ENCODE measurements around the gene SRPRA.

SRPRA gene

DNA sequence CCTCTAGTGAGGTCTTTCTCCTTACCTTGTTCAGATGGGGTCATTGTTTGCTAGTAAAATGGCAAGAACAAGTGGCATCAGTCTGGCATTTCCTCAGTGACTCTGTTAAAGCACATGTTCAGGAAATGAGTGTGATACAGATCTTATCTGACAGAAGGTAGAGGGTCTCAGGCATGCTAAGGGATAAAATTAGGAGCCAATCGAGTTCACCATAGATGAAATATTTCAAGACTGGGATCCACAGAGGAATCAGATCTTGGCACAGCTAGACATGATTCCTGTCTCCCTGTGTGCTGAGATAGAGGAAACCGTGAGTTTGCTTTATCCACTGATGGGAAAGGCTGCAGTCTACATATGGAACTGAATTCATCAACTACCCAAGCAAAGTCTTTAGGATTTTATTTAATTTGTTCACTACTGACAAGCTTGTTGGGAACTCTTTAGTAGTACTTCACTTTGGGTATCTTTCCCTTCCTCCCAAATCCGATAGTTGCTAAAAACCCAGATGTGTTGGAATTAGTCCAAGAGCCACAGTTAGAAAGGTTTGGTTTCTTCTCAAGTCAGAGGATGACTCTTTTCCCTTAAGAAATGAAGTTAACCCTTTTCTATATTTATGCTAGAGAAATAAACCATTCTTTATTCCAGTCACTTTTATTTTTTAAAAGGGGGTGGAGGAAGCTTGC is 38.7 kb downstream of the SRPRA start:
- DNase-seq (ENCODE audit: low read depth) = no peak

DNA sequence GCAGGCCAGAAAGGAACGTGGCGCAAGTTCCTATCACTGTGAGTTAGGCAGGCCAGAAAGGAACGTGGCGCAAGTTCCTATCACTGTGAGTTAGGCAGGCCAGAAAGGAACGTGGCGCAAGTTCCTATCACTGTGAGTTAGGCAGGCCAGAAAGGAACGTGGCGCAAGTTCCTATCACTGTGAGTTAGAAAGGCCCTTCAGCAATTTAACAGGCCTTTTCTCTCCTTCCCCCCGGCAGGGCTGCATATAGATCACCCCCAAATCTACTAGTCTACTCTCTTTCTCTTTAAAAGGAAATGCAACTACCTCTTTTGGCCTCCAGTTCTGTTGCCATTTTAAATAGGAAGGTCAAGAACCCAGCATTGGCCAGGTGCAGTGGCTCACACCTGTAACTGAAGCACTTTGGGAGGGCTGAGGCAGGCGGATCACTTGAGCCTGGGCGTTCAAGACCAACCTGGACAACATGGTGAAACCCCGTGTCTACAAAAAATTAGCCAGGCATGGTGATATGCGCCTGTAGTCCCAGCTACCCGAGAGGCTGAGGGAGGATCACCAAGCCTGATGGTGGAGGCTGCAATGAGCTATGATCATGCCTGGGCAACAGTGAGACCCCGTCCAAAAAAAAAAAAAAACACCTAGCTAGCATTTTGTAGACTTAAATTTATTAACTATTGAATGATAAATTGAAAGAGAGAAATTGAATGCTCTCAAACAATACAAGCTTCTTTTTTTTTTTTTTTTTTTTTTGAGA is 42.2 kb downstream of the SRPRA start:
- DNase-seq (ENCODE audit: low read depth) = no peak

DNA sequence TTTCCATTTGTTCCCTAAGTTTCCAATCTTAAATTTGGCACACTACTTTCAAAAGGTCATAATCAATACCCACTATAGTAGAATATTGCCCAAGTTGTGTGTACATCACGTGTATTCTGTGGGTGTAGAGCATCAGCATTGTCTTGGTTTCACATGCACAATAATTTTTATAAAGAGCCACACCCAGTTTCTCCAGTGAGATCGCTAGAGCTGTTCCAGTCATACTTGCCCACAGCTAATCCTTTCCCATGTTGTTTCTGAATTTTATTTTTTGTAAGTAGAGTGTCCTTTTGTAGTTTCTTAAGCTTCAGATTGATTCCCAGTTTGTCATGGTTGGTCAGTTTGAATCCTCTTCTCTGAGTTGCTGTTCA is 43.4 kb downstream of the SRPRA start:
- no peak for DNase-seq (ENCODE audit: low read depth)

DNA sequence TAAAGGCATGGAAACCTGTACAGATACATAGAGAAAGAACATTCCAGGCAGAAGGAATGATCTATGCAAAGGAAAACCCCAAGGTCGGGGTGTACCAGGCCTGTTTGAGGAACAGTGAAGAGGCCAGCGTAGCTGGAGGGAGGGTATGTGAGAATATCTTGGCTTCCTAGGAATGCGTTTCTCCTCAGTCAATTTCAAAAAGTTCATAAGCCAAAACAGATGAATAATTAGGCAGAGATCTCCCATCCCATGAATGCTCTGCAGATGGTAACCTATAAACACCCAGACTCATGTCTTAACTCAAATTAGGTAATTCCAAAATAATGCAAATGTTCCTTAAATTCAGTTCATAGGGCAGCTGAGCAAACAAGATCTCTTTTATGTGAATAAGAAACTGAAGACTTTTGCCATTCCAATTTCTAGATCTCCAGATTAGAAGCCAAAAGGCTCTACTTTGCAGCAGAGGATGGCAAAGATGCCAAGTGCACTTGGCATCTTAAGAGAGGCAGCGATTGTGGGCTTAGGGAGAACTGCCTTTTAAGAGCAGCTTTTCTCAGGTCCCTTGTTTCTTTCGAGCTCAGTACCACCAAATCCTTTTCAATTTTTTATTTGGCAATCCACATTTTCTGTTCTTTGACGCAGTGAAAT is 43.9 kb downstream of the SRPRA start:
- no peak for DNase-seq (ENCODE audit: low read depth)

DNA sequence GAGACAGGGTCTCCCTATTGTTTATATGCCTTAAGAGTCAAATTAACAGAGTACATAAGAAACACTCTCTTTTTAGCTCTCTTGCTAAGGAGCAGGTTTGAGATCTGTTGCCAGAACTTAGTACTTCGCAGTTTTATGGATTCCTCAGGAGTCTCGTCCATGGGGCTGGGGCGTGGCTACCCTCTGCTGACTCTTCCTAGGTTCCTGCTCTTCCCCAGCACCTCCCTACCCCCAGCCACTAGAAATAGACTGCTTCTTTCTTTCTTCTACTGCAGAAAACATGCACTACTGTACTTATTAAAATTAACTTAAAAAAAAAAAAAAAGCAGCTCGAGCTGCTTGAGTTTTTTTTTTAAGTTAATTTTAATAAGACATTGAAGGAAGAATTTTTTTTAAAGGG is 49.1 kb downstream of the SRPRA start:
- no peak for DNase-seq (ENCODE audit: low read depth)

DNA sequence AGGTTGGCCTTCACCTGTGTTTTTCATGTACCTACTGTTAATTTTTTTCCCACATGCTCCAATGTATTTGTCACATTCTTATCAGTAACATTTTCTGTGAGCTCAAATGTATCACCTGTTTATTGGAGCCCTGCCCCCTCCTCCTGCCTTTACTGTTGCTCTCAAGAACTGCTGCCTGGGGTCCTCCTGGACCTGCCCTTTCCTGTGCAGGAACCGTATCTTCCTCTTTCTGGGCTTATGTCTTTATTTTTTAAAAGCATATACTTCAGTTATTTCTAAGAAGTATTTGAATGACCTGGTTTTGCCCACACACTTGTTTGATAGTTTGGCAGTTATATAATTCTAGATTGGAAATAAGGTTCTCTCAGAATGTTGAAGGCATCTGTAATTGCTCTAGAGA is 51.2 kb downstream of the SRPRA start:
- DNase-seq (ENCODE audit: low read depth) = no peak

DNA sequence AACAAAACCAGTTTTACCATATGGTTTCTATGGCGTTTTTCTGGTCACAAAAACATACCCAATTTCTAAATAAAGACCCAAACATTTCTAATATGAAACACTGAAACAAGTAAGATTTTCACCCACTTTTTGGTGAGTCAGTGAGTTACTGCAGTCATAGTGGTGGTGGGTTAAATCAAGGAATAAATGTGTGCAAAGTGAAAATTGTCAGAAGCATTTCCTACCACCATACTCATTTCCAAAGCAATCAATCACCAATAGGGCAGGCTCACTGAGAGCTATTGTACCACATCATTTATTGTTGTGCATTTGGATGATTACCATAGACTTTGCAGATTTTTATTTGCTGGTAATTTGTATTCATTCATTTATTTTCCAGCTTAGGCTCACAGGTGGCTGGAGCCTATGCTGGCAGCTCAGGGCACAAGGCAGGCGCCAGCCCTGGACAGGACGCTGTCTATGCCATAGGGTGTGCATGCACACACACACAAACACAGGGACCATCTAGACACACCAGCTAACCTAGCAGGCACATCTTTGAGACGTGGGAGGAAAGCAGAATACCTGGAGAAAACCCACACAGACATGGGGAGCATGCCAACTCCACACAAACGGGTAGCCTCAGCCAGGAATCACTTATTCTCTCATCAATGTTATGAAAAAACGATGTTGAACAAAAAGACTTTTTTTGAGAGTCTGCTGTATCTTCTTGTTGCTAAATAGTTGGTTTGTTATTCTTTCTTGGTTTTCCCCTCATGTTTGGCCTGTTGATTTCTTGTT is 52.0 kb downstream of the SRPRA start:
- no peak for DNase-seq (ENCODE audit: low read depth)

DNA sequence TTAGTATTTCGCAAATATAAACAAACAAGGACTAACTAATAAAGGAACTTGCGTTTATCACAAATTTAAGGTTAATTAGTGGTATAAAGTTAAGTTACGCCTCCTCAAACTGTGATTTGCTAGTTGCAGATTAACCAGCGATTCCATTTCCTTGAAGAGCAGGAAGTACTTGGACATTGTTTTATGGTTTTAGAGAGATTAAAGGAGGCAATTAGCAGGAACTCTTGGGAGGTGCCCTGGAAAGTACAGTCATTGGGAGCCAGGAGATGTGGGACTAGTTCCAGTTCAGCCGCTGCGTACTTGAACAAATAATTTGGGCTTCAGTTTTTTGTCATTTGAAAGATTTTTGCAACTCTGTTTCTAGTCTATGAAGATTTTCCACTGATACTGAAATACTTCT is 53.9 kb downstream of the SRPRA start:
- DNase-seq (ENCODE audit: low read depth) = no peak

DNA sequence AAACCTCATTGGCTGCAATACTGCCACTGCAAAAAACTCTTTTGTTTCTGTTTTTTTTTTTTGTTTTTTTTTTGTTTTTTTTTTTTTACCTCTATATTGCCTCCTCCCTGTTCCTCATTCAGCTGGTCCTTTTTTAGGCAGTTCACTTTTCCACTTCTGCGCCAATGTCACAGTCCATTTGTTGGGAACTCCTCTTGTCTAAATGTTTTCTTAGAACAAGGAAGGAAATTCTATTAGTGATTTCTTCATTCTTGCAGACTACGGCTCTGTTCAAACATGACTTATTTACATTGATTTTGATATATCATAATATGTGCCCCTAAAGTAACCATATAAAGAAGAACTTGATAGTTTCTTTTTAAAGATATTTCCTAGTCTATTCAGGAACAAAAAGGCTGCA is 54.3 kb downstream of the SRPRA start:
- no peak for DNase-seq (ENCODE audit: low read depth)
